SU-DHL-6 (cell line): ENCODE measurements around the gene FABP3.

ENCODE experiments used
- CTCF ChIP-seq: fragments of 200-600 bp; sonication (generic); IDR thresholded peaks from one replicate; pipeline ENCODE4 v1.5.1; 2017; ENCODE audit warnings: antibody characterized with exemption, mild to moderate bottlenecking, low read length, moderate library complexity; ENCODE audit not compliant: insufficient read depth, poor library complexity, severe bottlenecking
- EZH2phosphoT487 ChIP-seq: fragments of 200-600 bp; sonication (generic), shearing (Covaris generic); conservative IDR thresholded peaks from 2 replicates; pipeline ENCODE4 v1.6.1; 2018; ENCODE audit warnings: mild to moderate bottlenecking, antibody characterized with exemption, low read length, moderate library complexity, mixed read lengths

DNA sequence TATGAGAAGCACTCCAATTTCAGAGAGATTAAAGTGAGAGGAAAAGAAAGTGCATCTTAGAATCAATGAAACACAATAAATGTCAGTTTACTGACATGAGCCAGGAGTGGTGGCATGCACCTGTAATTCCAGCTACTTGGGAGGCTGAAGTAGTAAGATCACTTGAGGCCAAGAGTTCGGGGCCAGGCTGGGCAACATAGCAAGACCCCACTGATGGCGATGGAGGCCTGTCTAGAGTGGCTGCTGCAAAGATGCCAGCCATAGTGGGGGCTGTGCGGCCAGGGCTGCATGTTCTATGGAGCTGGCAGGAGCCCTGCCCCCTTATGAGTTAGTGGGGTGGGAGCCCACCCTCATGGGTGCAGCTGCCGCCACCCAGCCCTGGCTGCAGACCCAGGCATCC lies 48.8 kb downstream of the FABP3 start:
- TF ChIP-seq CTCF (no peak), EZH2phosphoT487 (no peak)
